ENCODE measurements around the gene KBTBD4.
"Not testable (repeated sequence)": the region's sequence is repeated elsewhere in the genome, so short reads cannot be mapped to it uniquely, and the experiment has no call there.

KBTBD4 gene

DNA sequence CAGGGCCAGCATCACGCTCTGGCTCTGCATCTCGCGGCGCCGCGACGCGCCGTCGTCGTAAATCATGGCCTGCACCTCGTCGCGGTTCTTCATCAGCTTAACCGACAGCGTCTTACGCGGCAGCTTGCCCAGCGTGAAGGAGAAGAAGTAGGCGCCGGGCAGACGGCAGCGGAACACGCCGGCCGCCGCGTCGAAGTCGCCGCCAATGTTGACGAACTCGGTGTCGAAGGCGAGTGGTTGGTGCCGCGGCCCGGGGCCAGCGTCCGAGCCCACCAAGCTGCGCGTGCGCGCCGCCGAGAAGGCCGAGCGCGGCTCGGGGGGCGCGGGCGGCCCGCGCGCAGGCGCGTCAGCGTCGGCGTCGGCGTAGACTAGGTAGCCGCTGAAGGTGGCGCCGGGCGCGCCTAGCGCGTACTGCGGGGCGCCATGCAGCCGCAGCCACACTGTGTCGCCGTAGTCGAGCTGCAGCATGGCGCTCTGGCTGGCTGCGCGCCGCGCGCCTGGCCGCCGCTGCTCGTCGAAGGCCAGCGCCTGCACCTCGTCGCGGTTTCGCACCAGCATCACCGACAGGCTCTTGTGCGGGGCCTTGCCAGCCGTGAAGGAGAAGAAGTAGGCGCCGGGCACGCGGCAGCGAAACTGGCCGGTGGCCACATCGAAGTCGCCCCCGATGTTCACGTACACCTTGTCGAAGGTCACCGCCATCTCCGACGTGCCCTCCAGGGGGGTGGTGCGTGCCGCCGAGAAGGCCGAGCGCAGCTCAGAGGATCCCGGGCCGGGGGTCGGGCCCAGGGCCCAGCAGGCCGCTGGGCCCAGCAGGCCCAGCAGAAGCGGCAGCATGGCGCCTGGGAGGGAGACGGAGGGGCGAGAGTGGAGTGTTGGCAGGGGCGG lies 11.4 kb upstream of the KBTBD4 start:
- no peak for DNase-seq

GRCh38 chr11:47589584-47589976 lies 10.8 kb upstream of the KBTBD4 start:
- no peak for DNase-seq

DNA sequence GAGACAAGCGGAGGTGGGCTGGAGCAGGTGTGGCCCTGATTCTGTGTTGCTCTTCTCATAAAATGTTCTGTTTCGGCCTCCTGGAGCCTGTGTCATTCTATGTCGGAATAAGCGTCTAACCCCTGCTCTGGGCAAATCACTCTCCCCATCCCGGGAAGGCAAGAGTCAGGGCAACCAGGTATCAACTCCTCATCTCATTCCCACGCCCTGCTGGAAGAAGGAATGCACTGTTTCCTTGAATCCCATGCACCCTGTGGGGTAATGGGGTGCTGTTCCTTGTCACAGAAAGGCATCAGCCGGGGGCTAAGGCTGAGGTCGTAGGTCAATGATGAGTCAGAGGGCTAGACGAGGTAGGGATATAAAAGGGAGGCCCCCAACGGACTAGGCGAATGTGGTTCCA lies 10.3 kb upstream of the KBTBD4 start:
- DNase-seq = no peak

- DNase-seq = no peak
Observed at GRCh38 chr11:47587723-47588326, 9.1 kb upstream of the KBTBD4 start.

- no peak for DNase-seq
Observed at GRCh38 chr11:47587039-47587716, 8.4 kb upstream of the KBTBD4 start.

GRCh38 chr11:47586098-47586855 lies 7.5 kb upstream of the KBTBD4 start, which contains the start of gene FAM180B:
TSS of gene FAM180B (plus strand) at chr11:47586678. CDS start at chr11:47586769, 91 bp downstream.
- no peak for DNase-seq

DNA sequence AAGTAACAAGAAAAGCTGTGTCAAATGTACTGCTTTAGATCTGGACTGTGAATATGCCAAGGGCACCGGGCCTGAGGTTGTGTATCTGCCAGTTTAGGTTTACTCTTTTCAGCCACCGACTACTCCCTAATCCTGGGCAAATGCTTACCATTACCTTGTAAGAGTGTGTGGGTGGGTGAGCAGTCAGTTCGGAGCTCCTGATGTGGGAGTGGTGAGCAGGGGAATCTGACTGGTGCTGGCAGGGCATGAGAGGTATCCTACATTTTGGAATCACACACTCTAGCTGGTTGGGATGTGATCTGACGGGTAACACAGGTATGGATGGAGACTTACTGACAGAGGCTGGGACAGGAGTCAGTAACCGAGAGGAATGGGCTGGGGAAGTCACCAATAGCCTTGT lies 5.1 kb upstream of the KBTBD4 start:
- no peak for DNase-seq

DNA sequence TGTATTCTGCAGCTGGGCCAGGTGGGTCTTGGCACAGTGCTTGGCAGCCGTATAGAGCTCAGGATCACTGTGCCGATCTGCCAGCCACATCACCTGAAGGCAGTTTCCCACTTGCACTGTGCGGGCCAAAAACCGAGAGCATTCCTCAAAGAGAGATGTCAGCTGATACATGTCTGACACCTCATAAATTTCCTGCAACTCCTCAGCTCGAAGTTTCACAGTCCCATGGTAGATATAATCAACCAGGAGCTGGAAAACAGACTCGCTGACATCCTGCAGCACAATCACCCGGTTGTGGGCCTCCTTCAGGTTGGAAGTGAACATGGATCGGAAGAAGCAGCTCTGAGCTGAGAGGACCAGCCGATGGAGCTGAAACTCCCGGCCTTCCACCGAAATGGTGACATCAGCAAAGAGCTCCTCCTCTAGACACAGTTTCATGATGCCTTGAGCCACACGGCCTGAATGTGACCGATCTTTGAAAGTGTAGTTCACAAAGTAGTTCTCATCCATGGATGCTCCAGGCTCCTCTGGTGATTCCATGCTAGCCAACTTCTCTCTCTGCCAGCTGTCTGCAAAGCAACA lies 1.2 kb downstream of the KBTBD4 start:
- DNase-seq = no peak

GRCh38 chr11:47573321-47573720 lies 5.4 kb downstream of the KBTBD4 start:
- no peak for DNase-seq

DNA sequence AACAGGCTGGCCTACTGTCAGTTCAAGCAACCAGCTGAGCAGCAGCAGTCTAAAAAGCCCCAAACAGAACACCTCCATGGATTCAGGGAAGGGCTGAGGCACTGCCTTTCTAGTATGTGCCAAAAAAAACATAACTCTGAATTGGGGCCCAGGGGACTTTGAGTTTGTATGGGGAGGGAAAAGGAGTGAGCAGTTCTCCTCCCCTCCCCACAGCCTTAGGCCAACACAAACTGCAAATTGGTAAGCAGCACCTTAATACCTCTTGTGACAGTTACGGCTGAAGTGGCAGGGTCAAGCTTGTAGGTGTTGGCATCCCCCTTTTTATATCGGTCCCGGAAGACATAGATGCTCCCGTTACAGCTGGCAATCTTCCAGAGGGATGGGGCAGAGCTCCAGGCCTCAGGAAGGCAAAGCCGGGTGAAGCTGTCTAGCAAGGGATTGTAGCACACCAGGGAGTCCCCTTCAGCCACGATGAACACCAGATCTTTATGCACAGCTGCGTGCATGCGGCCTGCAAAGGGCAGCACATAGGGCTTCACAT lies 6.0 kb downstream of the KBTBD4 start:
- DNase-seq = no peak

GRCh38 chr11:47571895-47572294 lies 6.9 kb downstream of the KBTBD4 start:
- no peak for DNase-seq

- DNase-seq = no peak
Observed at GRCh38 chr11:47571357-47571729, 7.4 kb downstream of the KBTBD4 start.

- DNase-seq = no peak
Observed at GRCh38 chr11:47570651-47571356, 8.0 kb downstream of the KBTBD4 start.

- DNase-seq = no peak
Observed at GRCh38 chr11:47569646-47570045, 9.1 kb downstream of the KBTBD4 start.

DNA sequence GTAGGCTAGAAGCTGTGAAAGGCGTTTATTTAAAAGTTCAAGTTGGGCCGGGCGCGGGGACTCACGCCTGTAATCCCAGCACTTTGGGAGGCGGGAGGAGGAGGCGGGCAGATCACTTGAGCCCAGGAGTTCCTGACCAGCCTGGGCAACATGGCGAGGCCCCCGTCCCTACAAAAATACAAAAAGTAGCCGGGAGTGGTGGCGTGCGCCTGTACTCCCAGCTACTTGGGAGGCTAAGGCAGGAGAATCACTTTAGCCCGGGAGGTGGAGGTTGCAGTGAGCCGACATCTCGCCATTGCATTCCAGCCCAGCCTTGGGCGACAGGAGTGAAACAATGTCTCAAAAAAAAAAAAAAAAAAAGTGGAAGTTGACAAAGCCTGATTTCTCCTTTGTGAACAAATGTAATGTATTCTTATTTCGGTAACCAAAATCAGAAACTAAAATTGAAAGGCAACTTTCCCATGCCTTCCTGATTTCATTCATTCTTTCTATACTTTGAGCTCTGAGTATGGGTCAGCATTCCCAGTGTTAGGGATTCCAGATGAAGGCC lies 12.5 kb downstream of the KBTBD4 start:
- DNase-seq = no peak

GRCh38 chr11:47565340-47566148 lies 13.2 kb downstream of the KBTBD4 start, which contains the start of gene PTPMT1:
TSS of gene PTPMT1 (plus strand) at chr11:47565599. CDS start at chr11:47565623, 24 bp downstream.
- peak; percentile 76 for DNase-seq

GRCh38 chr11:47564933-47565339 lies 13.8 kb downstream of the KBTBD4 start:
- no peak for DNase-seq

DNA sequence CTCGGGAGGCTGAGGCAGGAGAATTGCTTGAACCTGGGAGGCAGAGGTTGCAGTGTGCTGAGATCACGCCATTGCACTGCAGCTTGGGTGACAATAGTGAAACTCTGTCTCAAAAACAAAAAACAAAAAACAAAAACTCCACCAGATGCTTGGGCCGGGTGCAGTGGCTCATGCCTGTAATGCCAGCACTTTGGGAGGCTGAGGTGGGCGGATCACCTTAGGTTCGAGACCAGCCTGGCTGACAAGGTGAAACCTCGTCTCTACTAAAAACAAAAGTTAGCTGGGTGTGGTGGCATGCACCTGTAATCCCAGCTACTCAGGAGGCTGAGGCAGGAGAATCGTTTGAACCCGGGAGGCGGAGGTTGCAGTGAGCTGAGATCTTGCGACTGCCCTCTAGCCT lies 14.4 kb downstream of the KBTBD4 start:
- not testable (repeated sequence) for DNase-seq

DNA sequence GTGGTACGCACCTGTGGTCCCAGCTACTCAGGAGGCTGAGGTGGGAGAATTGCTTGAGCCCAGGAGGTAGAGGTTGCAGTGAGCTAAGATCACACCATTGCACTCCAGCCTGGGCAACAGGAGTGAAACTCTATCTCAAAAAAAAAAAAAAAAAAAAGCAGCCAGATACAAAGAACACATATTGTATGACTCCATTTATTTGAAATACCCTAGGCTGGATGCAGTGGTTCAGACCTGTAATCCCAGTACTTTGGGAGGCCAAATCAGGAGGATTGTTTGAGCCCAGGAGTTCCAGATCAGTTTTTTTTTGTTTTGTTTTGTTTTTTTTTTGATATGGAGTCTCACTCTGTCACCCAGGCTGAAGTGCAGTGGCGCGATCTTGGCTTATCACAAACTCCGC lies 16.4 kb downstream of the KBTBD4 start:
- not testable (repeated sequence) for DNase-seq

GRCh38 chr11:47560426-47560825 lies 18.3 kb downstream of the KBTBD4 start:
- DNase-seq = no peak
